Sciatic nerve (tissue), 2 donors: ENCODE results near the gene MRPL28. TPM values are rescaled to one million over a fixed set of nuclear protein-coding genes. Genes with fewer than 3 reads are reported as not detected.
"Not testable (repeated sequence)": the region's sequence is repeated elsewhere in the genome, so short reads cannot be mapped to it uniquely, and the experiment has no call there.

Experiments
- ATAC-seq: fragments of 200-7000 bp; cut with Tn5 transposase; one replicate; pipeline ENCODE4 v1.9.1; 2020; ENCODE audit warnings: mild to moderate bottlenecking, moderate library complexity
- DNase-seq: peaks from one replicate; pipeline ENCODE4 v3.0.0-alpha.2; 2020; ENCODE audit warnings: low spot score
- intact Hi-C: fragments of 100-400 bp; cut with DNase I; formaldehyde crosslinking; loops from one replicate; pipeline ENCODE4 v1.14.2; 2022
- total RNA-seq: library from RNA; stranded (reverse); fragmentation: NEBNext Ultra II Directional; extraction: Animal tissue kit (Norgen Biotek cat#: 25700); gene quantifications from one replicate; pipeline ENCODE4 v1.2.1, GENCODE V29; 2021
- donor health status: DM: no; HTN: no; CAD: no.
- donor health status: DM: no; HTN: no; CAD: no.

The MRPL28 gene
- total RNA-seq, 1 donor from 2014 or later = 32.5 TPM

DNA sequence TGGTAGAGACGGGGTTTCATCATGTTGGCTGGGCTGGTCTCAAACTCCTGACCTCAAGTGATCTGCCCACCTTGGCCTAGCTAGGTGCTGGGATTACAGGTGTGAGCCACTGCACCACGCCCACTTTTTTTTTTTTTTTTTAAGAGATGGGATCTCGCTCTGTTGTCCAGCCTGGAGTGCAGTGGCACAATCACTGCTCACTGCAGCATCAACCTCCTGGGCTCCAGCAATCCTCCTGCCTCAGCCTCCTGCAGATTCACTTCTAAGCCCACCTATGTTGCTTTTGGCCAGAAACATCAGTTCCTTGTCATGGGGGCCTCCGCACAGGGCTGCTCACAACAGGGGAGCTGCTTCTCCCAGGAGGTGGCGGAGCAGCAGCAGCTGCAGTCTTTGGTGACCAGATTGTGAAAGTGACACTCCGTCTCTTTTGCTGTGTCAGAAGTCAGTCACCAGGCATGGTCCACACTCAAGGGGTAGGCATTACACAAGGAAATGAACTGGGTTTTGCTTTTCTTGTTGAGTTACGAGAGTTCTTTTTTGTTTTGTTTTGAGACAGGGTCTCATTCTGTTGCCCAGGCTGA, 22.2 kb upstream of the MRPL28 start:
- no peak for ATAC-seq
- intact Hi-C loops = no loop called here
- no peak for DNase-seq

DNA sequence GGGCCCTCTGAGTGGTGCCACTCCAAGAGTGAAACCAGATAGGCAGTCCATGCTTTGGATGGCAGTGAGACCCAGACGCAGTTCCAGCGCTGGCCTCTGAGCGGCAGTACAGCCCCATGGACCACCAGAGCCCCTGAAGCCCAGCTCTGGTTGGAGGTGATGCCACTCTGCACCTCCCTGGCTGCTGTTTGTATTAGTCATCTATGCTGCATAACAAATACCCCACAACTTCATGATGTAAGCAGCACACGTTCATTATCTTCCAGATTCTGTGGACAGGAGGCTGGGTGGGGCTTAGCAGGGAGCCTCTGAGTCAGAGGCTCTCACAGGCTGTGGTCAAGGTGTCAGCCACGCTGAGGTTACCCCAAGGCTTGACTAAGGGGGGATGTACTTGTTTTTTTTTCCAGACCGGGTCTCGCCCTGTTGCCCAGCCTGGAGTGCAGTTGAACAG, 21.6 kb upstream of the MRPL28 start:
- DNase-seq = no peak
- peak; percentile 33 for ATAC-seq
- intact Hi-C loops = no loop called here

DNA sequence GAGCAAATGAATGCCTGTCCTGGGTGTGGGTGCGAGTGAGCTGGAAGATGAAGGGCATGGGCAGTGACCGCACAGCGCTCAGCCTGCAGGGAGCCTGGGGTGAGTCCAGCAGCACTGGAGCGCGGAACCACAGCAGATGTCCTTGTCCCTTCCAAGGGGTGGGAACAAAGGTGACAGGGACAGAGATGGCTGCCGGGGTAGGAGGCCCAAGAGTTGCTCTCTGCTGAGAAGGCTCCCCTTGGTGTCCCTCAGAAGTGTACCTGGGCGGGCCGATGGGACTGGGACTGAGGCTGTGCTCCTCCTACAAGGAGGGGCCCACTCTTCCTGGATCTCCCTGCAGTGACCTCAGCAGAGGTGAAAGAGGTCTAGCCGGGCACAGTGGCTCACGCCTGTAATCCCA, 19.0 kb upstream of the MRPL28 start:
- ATAC-seq = no peak
- intact Hi-C loops = no loop called here
- DNase-seq = no peak

DNA sequence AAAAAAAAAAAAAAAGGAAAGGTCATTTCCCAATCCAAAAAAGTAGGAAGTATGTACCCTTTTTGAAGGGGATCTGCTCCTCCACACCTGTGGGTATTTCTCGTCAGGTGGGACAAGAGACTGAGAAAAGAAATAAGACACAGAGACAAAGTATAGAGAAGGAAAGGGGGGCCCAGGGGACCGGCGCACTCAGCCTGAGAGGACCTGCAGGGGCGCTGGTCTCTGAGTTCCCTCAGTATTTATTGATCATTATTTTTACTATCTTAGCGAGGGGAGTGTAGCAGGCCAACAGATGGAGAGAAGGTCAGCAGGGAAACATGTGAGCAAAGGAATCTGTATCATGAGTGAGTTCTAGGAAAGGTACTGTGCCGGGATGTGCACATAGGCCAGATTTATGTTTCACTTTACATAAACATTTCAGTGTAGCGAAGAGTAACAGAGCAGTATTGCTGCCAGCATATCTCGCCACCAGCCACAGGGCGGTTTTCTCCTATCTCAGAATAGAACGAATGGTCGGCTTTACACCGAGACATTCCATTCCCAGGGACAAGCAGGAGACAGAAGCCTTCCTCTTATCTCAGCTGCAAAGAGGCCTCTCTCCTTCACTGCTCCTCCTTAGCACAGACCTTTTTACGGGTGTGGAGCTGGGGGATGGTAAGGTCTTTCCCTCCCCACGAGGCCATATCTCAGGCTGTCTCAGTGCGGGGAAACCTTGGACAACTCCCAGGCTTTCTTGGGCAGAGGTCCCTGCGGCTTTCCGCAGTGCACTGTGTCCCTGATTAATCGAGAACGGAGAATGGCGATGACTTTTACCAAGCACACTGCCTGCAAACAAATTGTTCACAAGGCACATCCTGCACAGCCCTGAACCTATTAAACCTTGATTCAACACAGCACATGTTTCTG, 17.7 kb upstream of the MRPL28 start:
- not testable (repeated sequence) for ATAC-seq, DNase-seq

DNA sequence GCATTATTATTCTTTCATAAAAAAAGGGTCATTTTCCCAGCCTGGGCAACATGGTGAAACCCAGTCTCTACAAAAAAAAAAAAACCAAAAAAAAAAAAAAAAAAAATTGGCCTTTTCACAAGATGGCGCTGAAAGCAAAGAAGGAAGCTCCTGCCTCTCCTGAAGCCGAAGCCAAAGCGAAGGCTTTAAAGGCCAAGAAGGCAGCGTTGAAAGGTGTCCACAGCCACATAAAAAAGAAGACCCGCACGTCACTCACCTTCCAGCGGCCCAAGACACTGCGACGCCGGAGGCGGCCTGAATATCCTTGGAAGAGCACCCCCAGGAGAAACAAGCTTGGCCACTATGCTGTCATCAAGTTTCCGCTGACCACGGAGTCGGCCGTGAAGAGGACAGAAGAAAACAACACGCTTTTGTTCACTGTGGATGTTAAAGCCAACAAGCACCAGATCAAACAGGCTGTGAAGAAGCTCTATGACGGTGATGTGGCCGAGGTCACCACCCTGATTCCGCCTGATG, 16.4 kb upstream of the MRPL28 start:
- intact Hi-C loops = no loop called here
- DNase-seq = no peak
- peak; percentile 58 for ATAC-seq

More for the DNA sequence above, 17.7 kb upstream of the MRPL28 start:
- intact Hi-C loops = not testable (repeated sequence)

DNA sequence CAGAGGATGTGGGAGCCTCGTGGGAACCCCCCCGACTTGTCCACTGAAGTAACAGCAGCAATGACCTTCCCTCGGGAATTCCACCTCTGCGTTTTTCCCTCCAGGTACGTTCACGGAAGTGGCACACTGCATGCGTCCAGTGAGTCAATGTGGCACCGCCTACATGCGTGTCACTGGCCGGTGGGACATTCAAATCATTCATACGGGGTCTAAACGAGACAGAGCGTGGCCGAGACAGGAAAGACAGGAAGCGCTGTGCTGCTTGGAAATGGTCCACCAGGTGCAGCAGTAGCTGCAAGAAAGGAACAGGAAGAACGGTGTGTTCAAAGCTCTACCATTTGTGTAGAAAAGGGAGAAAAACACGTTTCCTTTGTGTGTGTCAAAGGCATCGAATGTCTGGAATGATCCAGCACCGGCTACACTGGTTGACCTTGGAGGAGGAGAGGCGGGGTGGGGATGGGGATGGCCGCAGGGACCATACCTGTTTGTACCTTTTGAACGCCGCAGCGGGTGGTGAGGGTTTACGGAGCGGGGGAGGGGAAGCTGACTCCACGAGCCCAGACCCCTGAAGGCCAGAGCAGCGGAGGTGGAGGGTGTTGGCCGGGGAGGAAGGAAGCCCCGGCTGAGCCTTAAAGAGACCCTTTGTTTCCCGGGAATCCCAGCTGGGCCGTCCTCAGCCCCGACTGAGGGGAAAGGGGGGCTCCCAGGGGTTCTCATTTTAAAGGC, 13.2 kb upstream of the MRPL28 start:
- peak; percentile 62 for DNase-seq
- no peak for ATAC-seq
- intact Hi-C loops = no loop called here

DNA sequence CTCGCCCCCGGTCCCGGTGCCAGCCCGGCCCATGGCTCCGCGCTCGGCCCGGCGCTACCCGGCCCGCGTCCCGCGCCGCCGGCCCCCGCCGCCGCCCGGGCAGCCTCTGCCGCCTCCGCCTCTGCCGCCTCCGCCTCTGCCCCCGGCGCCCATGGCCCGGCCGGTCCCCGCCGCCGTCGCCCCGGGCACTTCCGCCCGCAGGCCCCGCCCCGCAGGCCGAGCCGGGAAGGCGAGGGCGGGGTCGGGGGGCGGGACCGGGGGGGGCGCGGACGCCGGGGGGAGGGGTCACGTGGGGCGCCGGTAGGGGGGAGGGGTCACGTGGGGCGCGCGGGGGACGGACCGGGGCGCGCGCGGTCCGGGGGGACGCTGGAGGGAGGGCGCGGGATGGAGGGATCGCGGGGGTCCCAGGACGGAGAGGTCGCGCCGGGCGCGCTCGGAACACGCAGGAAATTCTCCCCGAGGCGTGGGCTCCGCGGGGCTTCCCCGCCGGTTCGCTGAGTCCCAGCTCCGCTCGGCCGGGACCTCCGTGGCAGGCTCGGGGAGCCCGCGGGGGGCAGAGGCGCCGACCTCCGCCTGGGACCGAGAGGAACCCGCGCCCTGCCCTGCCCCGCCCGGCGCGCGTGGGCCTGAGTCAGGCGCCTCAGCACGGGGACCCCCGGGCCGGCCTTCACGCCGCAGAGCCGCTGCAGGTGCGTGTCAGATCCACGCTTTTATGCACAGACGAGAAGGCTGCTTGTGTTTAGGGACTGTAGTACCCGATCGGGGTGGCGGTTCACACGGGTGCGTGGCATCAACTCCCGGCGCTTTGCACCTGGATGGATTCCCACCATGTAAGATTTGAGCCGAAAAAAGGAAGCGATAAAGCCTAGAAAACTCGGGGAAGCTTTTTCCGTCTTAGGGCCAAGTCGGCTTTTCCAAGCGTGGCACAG, 11.7 kb upstream of the MRPL28 start, which contains the start of gene PGAP6:
TSS of gene PGAP6 (minus strand) at position 190 of the 929 bp plus-strand sequence. CDS start at position 33, 157 bp downstream.
- intact Hi-C loops = no loop called here
- DNase-seq (peak; percentile 78), ATAC-seq (peak; percentile 44)

DNA sequence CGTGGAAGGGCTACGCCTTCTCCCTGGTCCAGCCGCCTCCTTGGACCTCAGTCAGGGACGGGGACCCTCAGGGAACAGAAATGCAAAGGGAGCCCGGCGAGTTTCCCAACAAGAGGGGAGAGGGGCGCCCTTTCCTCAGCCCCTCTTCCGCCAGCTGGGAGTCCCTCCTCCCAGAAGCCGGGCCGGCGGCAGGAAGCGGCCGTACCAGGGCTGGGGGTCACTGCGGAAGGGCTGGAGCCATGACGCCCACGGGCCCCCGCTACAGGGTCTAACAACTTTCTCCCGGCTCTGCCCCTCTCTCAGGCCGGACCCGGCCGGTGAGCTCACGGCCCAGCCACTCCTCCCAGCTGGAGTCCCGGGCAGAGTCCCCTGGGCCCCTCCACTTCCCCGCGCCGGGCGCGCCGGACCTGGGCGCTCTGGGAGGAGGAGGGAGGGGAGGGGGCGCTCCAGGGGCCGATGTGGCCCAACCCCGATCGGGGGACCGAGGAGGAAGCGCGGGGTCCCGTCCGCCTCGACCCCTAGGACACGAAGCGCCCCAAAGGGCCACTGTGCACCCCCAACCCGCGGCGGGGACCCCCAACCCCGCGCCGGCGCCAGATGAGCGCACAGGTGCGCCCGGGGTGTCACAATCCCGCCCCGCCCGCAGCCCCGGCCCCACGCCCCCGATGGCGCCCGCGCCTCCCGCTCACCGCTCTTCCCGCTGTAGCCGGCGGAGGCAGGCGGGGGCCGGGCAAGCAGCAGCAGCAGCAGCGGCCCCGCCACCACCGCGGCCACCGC, 10.9 kb upstream of the MRPL28 start:
- ATAC-seq (peak; percentile 49), DNase-seq (peak; percentile 74)
- intact Hi-C loops = no loop called here

DNA sequence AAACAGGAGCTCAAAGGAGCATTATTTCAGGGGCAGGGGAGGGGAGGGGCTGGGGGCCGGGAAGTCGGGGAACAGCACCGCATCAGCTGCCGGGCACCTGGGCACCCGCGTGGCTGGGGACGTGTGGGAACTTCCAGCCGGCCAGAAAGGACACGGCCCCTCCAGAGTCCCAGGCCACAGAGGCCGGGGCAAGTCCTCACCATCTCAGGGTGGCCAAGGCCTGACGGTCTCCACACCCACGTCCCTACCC, 10.3 kb upstream of the MRPL28 start:
- DNase-seq (no peak), ATAC-seq (peak; percentile 27)
- intact Hi-C loops = no loop called here

DNA sequence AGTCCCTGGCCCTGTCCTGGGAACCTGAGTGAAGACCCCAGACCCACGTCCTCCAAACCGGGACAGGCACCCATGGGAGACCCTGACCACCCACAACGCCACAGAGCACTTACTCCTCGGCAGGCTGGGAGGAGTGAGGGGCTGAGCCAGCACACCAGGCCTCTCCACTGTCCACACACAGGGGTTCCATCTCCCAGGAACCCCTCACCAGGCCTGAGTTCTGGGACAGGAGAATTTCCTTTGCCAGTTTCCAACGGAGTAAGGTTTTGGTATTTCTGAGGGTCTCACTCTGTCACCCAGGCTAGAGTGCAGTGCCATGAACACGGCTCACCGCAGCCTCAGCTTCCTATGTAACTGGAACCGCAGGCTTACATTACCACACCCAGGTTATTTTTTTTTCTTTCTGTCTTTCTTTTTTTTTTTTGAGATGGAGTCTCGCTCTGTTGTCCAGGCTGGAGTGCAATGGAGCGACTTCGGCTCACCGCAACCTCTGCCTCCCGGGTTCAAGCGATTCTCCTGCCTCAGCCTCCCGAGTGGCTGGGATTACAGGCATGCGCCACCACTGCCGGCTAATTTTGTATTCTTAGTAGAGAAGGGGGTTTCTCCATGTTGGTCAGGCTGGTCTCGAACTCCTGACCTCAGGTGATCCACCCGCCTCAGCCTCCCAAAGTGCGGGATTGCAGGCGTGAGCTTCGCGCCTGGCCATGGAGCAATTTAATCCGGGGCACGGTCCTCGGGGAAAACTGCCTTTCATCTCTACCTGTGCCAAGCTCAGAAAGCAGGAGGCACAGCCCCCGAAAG, 9.8 kb upstream of the MRPL28 start:
- intact Hi-C loops = no loop called here
- no peak for DNase-seq

DNA sequence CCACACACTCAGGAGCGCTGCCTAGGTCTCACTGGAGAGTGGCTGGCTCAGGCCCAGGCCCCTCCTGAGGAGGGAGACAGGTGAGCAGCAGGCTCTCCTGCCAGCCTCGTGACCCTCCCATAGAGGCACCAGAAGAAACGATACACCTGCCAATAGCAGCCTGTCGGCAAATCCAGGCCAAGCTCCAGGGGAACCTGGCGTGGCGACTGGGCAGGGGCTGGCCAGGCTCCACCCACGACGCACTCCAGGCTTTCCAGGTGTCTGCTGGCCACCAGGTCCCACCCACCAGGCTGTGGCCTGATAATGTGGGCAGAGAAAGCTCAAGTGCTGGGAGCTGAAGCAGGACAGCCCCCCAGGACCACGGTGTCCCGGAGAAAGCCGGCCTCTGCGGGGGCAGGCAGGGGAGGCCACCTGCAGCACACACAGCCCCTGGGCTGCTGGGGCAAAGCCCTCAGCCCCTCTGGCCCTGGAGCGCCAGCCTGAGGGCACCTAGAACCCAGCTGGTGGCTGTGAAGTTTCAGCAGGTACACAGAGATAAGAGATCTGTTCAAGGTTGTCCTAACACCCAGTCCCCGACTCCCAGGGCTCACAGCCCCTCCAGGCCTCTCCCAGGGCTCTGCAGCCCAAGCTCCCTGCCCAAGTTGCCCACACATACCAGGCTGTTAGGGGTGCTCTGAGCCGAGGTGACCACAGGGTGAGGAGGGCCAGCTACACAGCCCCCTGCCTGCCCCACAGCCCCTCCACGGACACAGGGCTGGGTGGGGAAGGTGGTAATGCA, 9.0 kb upstream of the MRPL28 start:
- ATAC-seq = no peak
- no peak for DNase-seq
- intact Hi-C loops = no loop called here

More for the DNA sequence above, 9.8 kb upstream of the MRPL28 start:
- ATAC-seq = no peak

DNA sequence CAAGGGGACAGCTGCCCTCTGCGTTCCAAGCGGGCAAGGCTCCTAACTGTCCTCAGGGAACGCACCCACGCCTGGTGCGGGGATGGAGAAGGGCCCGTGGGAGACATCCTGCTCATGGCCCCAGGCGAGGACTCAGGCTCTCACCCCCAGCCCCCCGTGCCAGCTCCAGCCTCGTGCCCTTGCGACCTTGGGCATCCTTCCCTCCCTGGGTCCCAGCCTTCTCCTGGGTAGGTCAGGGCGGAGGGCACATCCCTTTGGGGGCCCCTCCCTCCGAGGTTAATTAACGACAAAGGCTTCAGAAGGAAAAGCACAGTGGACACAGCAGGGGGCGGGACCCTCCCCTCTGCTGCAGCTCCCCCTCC, 8.5 kb upstream of the MRPL28 start:
- DNase-seq = peak; percentile 59
- ATAC-seq = no peak
- intact Hi-C loops = no loop called here

DNA sequence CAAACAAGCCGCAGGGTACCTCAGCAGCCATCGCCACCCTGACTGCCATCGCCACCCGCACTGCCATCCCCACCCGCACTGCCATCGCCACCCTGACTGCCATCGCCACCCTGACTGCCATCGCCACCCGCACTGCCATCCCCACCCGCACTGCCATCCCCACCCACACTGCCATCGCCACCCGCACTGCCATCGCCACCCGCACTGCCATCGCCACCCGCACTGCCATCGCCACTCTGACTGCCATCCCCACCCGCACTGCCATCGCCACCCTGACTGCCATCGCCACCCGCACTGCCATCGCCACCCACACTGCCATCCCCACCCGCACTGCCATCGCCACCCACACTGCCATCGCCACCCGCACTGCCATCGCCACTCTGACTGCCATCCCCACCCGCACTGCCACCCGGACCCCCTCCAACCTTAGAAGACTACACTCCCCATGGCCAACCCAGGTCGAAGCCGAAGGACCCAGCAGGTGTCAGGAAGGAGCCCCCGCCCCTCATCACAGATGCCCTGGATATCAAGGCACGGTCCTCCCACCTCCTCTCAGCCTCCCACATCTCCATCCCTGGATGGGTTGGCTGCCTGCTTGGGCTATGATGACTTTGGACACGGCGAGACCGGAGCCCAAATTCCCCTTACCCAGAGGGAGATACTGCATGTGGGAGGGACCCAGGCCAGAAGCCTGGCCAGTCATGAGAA, 7.9 kb upstream of the MRPL28 start:
- ATAC-seq, intact Hi-C loops, DNase-seq: not testable (repeated sequence)

DNA sequence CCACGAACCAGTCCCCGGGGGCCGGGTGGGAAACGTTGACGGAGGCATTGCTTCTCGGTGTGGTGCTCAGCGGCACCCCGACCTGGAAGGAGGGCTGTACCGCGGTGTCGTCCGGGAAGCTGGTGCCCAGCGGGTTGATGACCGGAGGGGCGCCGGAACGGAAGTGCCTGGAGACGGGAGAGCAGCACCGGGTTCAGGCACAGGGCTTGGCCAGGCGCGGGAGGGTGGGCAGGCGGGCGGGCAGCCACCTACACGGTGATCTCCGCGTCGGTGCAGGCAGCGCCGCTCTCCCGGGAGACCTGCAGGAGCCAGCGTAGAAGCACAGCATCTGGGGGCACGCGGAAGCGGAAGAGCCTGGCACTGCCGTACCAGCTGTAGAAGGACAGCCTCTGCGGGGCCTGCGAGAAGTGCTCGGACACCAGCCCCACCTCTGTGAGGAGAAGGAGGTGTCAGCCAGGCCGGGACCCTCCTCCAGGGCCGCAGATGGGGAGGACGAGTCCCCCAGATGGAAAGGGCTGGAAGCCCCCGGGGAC, 7.1 kb upstream of the MRPL28 start:
- DNase-seq (no peak), ATAC-seq (no peak)
- intact Hi-C loops = no loop called here

DNA sequence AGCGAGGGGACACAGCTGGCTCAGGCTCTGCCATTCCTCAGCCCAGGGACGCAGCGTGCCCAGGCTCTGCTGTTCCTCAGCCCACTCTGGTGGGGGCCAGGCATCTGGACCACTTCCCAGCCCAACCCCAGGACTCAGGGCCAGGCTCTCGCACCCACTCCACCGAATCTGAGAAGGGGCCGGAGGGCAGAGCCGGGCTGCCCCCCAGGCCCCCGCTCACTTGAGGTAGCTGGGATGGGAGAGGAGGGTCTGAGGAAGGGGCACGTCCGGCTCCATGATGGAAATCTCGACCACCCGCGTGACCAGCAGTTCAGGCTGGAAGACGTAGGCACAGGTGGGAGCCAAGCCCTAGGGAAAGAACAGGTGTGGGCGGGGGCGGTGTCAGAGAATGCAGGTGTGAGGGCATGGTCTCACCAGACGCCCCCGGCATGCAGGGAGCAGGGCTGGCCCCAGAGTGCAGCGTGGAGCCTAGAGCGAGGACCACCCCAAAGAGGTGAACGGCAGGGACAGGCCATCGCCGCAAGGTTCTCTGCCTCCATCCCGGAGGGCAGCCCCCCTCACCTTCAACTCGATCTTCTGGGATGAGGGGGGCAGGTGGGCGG, 6.6 kb upstream of the MRPL28 start:
- no peak for DNase-seq
- intact Hi-C loops = no loop called here
- ATAC-seq = no peak
